ENCODE results near the gene RHBG.

DNA sequence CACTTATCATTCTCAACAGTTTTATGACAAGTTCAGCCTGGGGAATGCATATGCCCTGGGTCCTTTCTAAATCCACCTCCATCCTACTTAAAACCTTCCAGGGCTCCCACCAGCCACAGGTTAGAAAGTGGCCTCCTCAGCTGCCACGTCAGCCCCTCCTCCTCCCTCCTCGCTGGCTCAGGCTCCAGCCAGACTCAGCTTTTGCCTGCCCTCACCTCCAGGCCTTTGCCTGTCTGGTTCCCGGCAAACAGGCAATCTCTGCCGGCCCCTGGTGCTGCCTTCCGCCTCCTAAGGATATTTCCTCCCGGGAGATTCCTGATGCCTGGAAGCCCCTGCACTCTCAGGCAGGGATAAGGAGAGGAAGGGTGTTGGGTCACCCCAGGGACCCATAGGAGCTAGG, 9.5 kb downstream of the RHBG start:
- TF ChIP-seq, protein P1, sequence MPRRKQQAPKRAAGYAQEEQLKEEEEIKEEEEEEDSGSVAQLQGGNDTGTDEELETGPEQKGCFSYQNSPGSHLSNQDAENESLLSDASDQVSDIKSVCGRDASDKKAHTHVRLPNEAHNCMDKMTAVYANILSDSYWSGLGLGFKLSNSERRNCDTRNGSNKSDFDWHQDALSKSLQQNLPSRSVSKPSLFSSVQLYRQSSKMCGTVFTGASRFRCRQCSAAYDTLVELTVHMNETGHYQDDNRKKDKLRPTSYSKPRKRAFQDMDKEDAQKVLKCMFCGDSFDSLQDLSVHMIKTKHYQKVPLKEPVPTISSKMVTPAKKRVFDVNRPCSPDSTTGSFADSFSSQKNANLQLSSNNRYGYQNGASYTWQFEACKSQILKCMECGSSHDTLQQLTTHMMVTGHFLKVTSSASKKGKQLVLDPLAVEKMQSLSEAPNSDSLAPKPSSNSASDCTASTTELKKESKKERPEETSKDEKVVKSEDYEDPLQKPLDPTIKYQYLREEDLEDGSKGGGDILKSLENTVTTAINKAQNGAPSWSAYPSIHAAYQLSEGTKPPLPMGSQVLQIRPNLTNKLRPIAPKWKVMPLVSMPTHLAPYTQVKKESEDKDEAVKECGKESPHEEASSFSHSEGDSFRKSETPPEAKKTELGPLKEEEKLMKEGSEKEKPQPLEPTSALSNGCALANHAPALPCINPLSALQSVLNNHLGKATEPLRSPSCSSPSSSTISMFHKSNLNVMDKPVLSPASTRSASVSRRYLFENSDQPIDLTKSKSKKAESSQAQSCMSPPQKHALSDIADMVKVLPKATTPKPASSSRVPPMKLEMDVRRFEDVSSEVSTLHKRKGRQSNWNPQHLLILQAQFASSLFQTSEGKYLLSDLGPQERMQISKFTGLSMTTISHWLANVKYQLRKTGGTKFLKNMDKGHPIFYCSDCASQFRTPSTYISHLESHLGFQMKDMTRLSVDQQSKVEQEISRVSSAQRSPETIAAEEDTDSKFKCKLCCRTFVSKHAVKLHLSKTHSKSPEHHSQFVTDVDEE (CRISPR knock-in tag; IDR thresholded peaks at IDR 0.05) = no peak
- TF ChIP-seq, protein P2, sequence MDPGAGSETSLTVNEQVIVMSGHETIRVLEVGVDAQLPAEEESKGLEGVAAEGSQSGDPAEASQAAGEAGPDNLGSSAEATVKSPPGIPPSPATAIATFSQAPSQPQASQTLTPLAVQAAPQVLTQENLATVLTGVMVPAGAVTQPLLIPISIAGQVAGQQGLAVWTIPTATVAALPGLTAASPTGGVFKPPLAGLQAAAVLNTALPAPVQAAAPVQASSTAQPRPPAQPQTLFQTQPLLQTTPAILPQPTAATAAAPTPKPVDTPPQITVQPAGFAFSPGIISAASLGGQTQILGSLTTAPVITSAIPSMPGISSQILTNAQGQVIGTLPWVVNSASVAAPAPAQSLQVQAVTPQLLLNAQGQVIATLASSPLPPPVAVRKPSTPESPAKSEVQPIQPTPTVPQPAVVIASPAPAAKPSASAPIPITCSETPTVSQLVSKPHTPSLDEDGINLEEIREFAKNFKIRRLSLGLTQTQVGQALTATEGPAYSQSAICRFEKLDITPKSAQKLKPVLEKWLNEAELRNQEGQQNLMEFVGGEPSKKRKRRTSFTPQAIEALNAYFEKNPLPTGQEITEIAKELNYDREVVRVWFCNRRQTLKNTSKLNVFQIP (CRISPR knock-in tag; IDR thresholded peaks at IDR 0.05; ENCODE audit: borderline replicate concordance, low read depth) = no peak
- TF ChIP-seq CSDC2 (CRISPR knock-in tag; IDR thresholded peaks at IDR 0.05) = no peak
- TF ChIP-seq ISL1 (CRISPR knock-in tag; IDR thresholded peaks at IDR 0.05) = no peak
- TF ChIP-seq OSR1 (CRISPR knock-in tag; IDR thresholded peaks at IDR 0.05) = no peak
- no peak for TF ChIP-seq ARNTL (CRISPR knock-in tag; IDR thresholded peaks at IDR 0.05; ENCODE audit: borderline replicate concordance, low read depth)
- no peak for TF ChIP-seq SNAI2 (CRISPR knock-in tag; IDR thresholded peaks at IDR 0.05)
- TF ChIP-seq RARB (CRISPR knock-in tag; IDR thresholded peaks at IDR 0.05) = no peak

Data from SK-N-SH treated with all-trans-retinoic acid at 6 μM for 48 hours (cell line).